GM18498 (cell line): ENCODE measurements around the gene ADGB.
A peak's percentile ranks its signal among the peaks of the same experiment; 100 is the strongest.

Source experiments
- ATAC-seq: cut with Tn5 transposase; IDR thresholded peaks from one replicate; pipeline ENCODE4 v1.9.1; 2021; ENCODE audit warnings: mild to moderate bottlenecking, moderate library complexity; ENCODE audit not compliant: unreplicated experiment

Gene ADGB

GRCh38 chr6:146628350-146628749, 29.6 kb downstream of the ADGB start:
- ATAC-seq = no peak

GRCh38 chr6:146634022-146634421, 35.2 kb downstream of the ADGB start:
- ATAC-seq = no peak

GRCh38 chr6:146635165-146635564, 36.4 kb downstream of the ADGB start:
- no peak for ATAC-seq

- ATAC-seq = no peak
Observed at GRCh38 chr6:146636481-146636880, 37.7 kb downstream of the ADGB start.

GRCh38 chr6:146642921-146643320, 44.1 kb downstream of the ADGB start:
- ATAC-seq = no peak

- no peak for ATAC-seq
Observed at GRCh38 chr6:146650799-146651481, 52.2 kb downstream of the ADGB start.

GRCh38 chr6:146651482-146651863, 52.7 kb downstream of the ADGB start:
- ATAC-seq = no peak

- ATAC-seq = no peak
Observed at GRCh38 chr6:146657432-146657831, 58.7 kb downstream of the ADGB start.

GRCh38 chr6:146664871-146665360, 66.1 kb downstream of the ADGB start:
- ATAC-seq = no peak

GRCh38 chr6:146666909-146667308, 68.1 kb downstream of the ADGB start:
- ATAC-seq = no peak

GRCh38 chr6:146670161-146670560, 71.4 kb downstream of the ADGB start:
- ATAC-seq = no peak

GRCh38 chr6:146673069-146673468, 74.3 kb downstream of the ADGB start:
- no peak for ATAC-seq

- ATAC-seq = no peak
Observed at GRCh38 chr6:146679386-146679785, 80.6 kb downstream of the ADGB start.

- ATAC-seq = no peak
Observed at GRCh38 chr6:146682919-146683318, 84.1 kb downstream of the ADGB start.

GRCh38 chr6:146689806-146690205, 91.0 kb downstream of the ADGB start:
- ATAC-seq = no peak

- ATAC-seq = no peak
Observed at GRCh38 chr6:146693342-146693741, 94.6 kb downstream of the ADGB start.

- no peak for ATAC-seq
Observed at GRCh38 chr6:146697921-146698320, 99.1 kb downstream of the ADGB start.

GRCh38 chr6:146700078-146700686, 101.4 kb downstream of the ADGB start:
- ATAC-seq = peak; percentile 83

- no peak for ATAC-seq
Observed at GRCh38 chr6:146701632-146702031, 102.9 kb downstream of the ADGB start.

GRCh38 chr6:146709036-146709622, 110.4 kb downstream of the ADGB start:
- ATAC-seq = no peak

- ATAC-seq = no peak
Observed at GRCh38 chr6:146719387-146719786, 120.6 kb downstream of the ADGB start.

GRCh38 chr6:146739696-146740095, 140.9 kb downstream of the ADGB start:
- no peak for ATAC-seq
